ENCODE data around the gene MBD3.

The MBD3 gene

GRCh38 chr19:1560286-1560882 lies 32.3 kb downstream of the MBD3 start:
- Histone ChIP-seq H3K9me3 (ENCODE audit: control insufficient read depth, low read length) (no peaks in the 10 kb centered on the region), H3K4me1 (no peaks in the 10 kb centered on the region), H3K4me2 (ENCODE audit: low read length) (no peak overlapping the region), H3K9ac (no peak overlapping the region), H2AFZ (no peak overlapping the region), H3K36me3 (ENCODE audit: control insufficient read depth, insufficient read depth, low read length) (no peaks in the 10 kb centered on the region), H3K4me3 (ENCODE audit: low read depth, low read length) (no peak overlapping the region), H3K79me2 (no peaks in the 10 kb centered on the region), H3K27me3 (ENCODE audit: control insufficient read depth, insufficient read depth, low read length) (no peaks in the 10 kb centered on the region), H3K27ac (no peak overlapping the region)
- no peak for TF ChIP-seq CTCF (IDR thresholded peaks at IDR 0.05)

- Histone ChIP-seq H3K9me3 (ENCODE audit: control insufficient read depth, low read length) (no peaks in the 10 kb centered on the region), H3K4me1 (no peaks in the 10 kb centered on the region), H2AFZ (no peak overlapping the region), H3K4me3 (ENCODE audit: low read depth, low read length) (no peak overlapping the region), H3K79me2 (no peaks in the 10 kb centered on the region), H3K4me2 (ENCODE audit: low read length) (no peak overlapping the region), H3K27me3 (ENCODE audit: control insufficient read depth, insufficient read depth, low read length) (no peaks in the 10 kb centered on the region), H3K27ac (no peak overlapping the region), H3K9ac (no peak overlapping the region), H3K36me3 (ENCODE audit: control insufficient read depth, insufficient read depth, low read length) (no peaks in the 10 kb centered on the region)
- no peak for TF ChIP-seq CTCF (IDR thresholded peaks at IDR 0.05)
These were observed 34.1 kb downstream of the MBD3 start for GRCh38 chr19:1558552-1558951.

GRCh38 chr19:1556390-1557070 lies 36.1 kb downstream of the MBD3 start:
- H3K27ac ChIP-seq, result no peak overlapping the region
- H3K4me3 ChIP-seq (ENCODE audit: low read depth, low read length), result no peak overlapping the region
- no peaks in the 10 kb centered on the region for H3K27me3 ChIP-seq (ENCODE audit: control insufficient read depth, insufficient read depth, low read length)
- no peak overlapping the region for H2AFZ ChIP-seq
- no peak overlapping the region for H3K4me2 ChIP-seq (ENCODE audit: low read length)
- no peaks in the 10 kb centered on the region for H3K9me3 ChIP-seq (ENCODE audit: control insufficient read depth, low read length)
- no peaks in the 10 kb centered on the region for H3K36me3 ChIP-seq (ENCODE audit: control insufficient read depth, insufficient read depth, low read length)
- no peak overlapping the region for H3K9ac ChIP-seq
- H3K4me1 ChIP-seq, result no peaks in the 10 kb centered on the region
- TF ChIP-seq CTCF (IDR thresholded peaks at IDR 0.05), result no peak
- no peaks in the 10 kb centered on the region for H3K79me2 ChIP-seq

GRCh38 chr19:1555487-1556389 lies 36.9 kb downstream of the MBD3 start:
- no peak for TF ChIP-seq CTCF (IDR thresholded peaks at IDR 0.05)
- H3K27me3 ChIP-seq (ENCODE audit: control insufficient read depth, insufficient read depth, low read length), result no peaks in the 10 kb centered on the region

More at GRCh38 chr19:1555487-1556389, 36.9 kb downstream of the MBD3 start:
- Histone ChIP-seq H3K4me3 (ENCODE audit: low read depth, low read length) (no peak overlapping the region), H3K4me1 (no peaks in the 10 kb centered on the region), H3K4me2 (ENCODE audit: low read length) (no peak overlapping the region), H3K36me3 (ENCODE audit: control insufficient read depth, insufficient read depth, low read length) (no peaks in the 10 kb centered on the region), H3K9ac (no peak overlapping the region), H2AFZ (no peak overlapping the region), H3K79me2 (no peaks in the 10 kb centered on the region), H3K27ac (no peak overlapping the region), H3K9me3 (ENCODE audit: control insufficient read depth, low read length) (no peaks in the 10 kb centered on the region)
